HepG2 (cell line): ENCODE results near the gene PFDN1. TPM values are rescaled to one million over a fixed set of nuclear protein-coding genes. Genes with fewer than 3 reads are reported as not detected.

Experiments used
- AHDC1 ChIP-seq: sonication (generic); formaldehyde crosslinking; IDR thresholded peaks from 2 replicates; pipeline ENCODE4 v1.5.1; 2020; ENCODE audit warnings: mild to moderate bottlenecking, missing genetic modification reagents, borderline replicate concordance
- CC2D1A ChIP-seq: sonication (generic); formaldehyde crosslinking; IDR thresholded peaks from 2 replicates; pipeline ENCODE4 v1.8.1; 2023; ENCODE audit warnings: mild to moderate bottlenecking, missing genetic modification reagents
- CHD2 ChIP-seq: IDR thresholded peaks from 2 replicates; pipeline ENCODE4 v1.6.1; 2011; ENCODE audit warnings: low read depth, low read length, improper control_type of control experiment
- PBX3 ChIP-seq: sonication (generic); formaldehyde crosslinking; IDR thresholded peaks from 2 replicates; pipeline ENCODE4 v1.8.1; 2023; ENCODE audit warnings: missing genetic modification reagents, inconsistent platforms, borderline replicate concordance
- SPEN ChIP-seq: sonication (generic); formaldehyde crosslinking; IDR thresholded peaks from 2 replicates; pipeline ENCODE4 v1.5.1; 2020; ENCODE audit warnings: low read depth, mild to moderate bottlenecking, missing genetic modification reagents
- TAF1 ChIP-seq: sonication (generic); formaldehyde crosslinking; IDR thresholded peaks from 2 replicates; pipeline ENCODE4 v1.4.0; 2020; ENCODE audit warnings: missing genetic modification reagents
- USF2 ChIP-seq, 2 experiments: sonication (generic) in 1 of 2; formaldehyde crosslinking in 1 of 2; IDR thresholded peaks; 2 replicates each; pipeline versions ENCODE4 v1.5.1 to v1.6.1; 2011 to 2020; ENCODE audit warnings: borderline replicate concordance in 1 of 2, low read depth in 1 of 2, low read length in 1 of 2, mild to moderate bottlenecking in 1 of 2, missing genetic modification reagents in 1 of 2, moderate library complexity in 1 of 2
- ZNF207 ChIP-seq: fragments of 450-650 bp; IDR thresholded peaks from 2 replicates; pipeline ENCODE4 v1.6.1; 2016; ENCODE audit warnings: antibody characterized with exemption, borderline replicate concordance
- ZNF577 ChIP-seq: sonication (generic); formaldehyde crosslinking; IDR thresholded peaks from 2 replicates; pipeline ENCODE4 v1.4.0; 2020; ENCODE audit warnings: mild to moderate bottlenecking, low read depth, missing genetic modification reagents, borderline replicate concordance
- ZNF646 ChIP-seq: sonication (generic); formaldehyde crosslinking; IDR thresholded peaks from 2 replicates; pipeline ENCODE4 v1.9.0; 2021; ENCODE audit warnings: mild to moderate bottlenecking, missing genetic modification reagents
- ZNF773 ChIP-seq: sonication (generic); formaldehyde crosslinking; IDR thresholded peaks from 2 replicates; pipeline ENCODE4 v1.4.0; 2020; ENCODE audit warnings: missing genetic modification reagents, borderline replicate concordance
- polyA plus RNA-seq, 8 experiments: library from polyadenylated mRNA; depleted of rRNA in 3 of 8; stranded (reverse) in 7 of 8; unstranded in 1 of 8; fragments of >200 nt; fragmentation: Illumina TruSeq in 4 of 8; extraction: Trizol in 4 of 8; gene quantifications; 2 replicates each; pipeline versions ENCODE4 v1.2.1 to v1.2.3, GENCODE V29; 2011 to 2016; ENCODE audit warnings: low read depth in 4 of 8, missing spikeins in 1 of 8, mixed read lengths in 1 of 8; ENCODE audit not compliant: insufficient read depth in 1 of 8
- total RNA-seq, 5 experiments: library from RNA; depleted of rRNA; stranded (reverse); fragments of >200 nt; fragmentation: Illumina TruSeq; extraction: Trizol; gene quantifications; 2 replicates each; pipeline ENCODE4 v1.2.3, GENCODE V29; 2016; ENCODE audit warnings: low read depth in 1 of 5

The PFDN1 gene
- total and polyA plus RNA-seq, 2 of the 13 experiments (the other 11 are each of a cell fraction or from before 2014, with no cell fraction given), result 67.2 to 70.8 TPM

- TF ChIP-seq USF2 (IDR thresholded peaks at IDR 0.05; ENCODE audit: low read depth, low read length) (no peak), USF2 (CRISPR knock-in tag; IDR thresholded peaks at IDR 0.05; ENCODE audit: borderline replicate concordance) (no peak; the same call in 1 of the 2 replicates), ZNF207 (no peak), ZNF773 (CRISPR knock-in tag) (no peak), SPEN (CRISPR knock-in tag) (0 out of 2 replicates have a peak, but pooled peaks have one; percentile 28), CHD2 (no peak), ZNF646 (CRISPR knock-in tag) (no peak), CC2D1A (CRISPR knock-in tag) (no peak), AHDC1 (CRISPR knock-in tag) (no peak), ZNF577 (CRISPR knock-in tag) (no peak), PBX3 (CRISPR knock-in tag) (no peak), TAF1 (CRISPR knock-in tag) (peak; percentile 76)
These were observed 43.7 kb upstream of the PFDN1 start, which contains the start of gene HBEGF (continued) for GRCh38 chr5:140346348-140347221.
